ENCODE results near the gene CLN3.

- TF ChIP-seq, protein P1, sequence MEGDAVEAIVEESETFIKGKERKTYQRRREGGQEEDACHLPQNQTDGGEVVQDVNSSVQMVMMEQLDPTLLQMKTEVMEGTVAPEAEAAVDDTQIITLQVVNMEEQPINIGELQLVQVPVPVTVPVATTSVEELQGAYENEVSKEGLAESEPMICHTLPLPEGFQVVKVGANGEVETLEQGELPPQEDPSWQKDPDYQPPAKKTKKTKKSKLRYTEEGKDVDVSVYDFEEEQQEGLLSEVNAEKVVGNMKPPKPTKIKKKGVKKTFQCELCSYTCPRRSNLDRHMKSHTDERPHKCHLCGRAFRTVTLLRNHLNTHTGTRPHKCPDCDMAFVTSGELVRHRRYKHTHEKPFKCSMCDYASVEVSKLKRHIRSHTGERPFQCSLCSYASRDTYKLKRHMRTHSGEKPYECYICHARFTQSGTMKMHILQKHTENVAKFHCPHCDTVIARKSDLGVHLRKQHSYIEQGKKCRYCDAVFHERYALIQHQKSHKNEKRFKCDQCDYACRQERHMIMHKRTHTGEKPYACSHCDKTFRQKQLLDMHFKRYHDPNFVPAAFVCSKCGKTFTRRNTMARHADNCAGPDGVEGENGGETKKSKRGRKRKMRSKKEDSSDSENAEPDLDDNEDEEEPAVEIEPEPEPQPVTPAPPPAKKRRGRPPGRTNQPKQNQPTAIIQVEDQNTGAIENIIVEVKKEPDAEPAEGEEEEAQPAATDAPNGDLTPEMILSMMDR (IDR thresholded peaks at IDR 0.05) = no peak
- TF ChIP-seq SIN3A (IDR thresholded peaks at IDR 0.05; ENCODE audit: borderline replicate concordance, insufficient read depth, low read depth, low read length) = no peak
Measured at GRCh38 chr16:28513484-28514181, 21.8 kb upstream of the CLN3 start.

All from Panc1 (cell line).